Tibial nerve (tissue), 4 donors: ENCODE data around the gene LRRC41. TPM values are rescaled to one million over a fixed set of nuclear protein-coding genes. Genes with fewer than 3 reads are reported as not detected.

ENCODE experiments used
- DNase-seq, 2 donors: peaks; one replicate each; pipeline ENCODE4 v3.0.0-alpha.2; 2019; ENCODE audit warnings: low spot score in 2 of 2
- H3K27ac ChIP-seq, 4 donors: fragments of 200-600 bp; sonication (generic) in 3 of 4; one replicate each; pipeline ENCODE4 v1.5.1; 2017 to 2019; ENCODE audit warnings: mild to moderate bottlenecking in 1 of 4
- H3K27me3 ChIP-seq, 2 donors: fragments of 200-600 bp; sonication (generic) in 1 of 2; one replicate each; pipeline versions ENCODE4 v1.5.1 to v1.6.0; 2017 to 2019
- H3K36me3 ChIP-seq, 3 donors: fragments of 200-600 bp; sonication (generic); one replicate each; pipeline ENCODE4 v1.5.1; 2018 to 2019
- H3K4me1 ChIP-seq, 4 donors: fragments of 200-600 bp; sonication (generic) in 3 of 4; one replicate each; pipeline ENCODE4 v1.5.1; 2017 to 2019
- H3K4me3 ChIP-seq, 4 donors: fragments of 200-600 bp; sonication (generic) in 3 of 4; one replicate each; pipeline ENCODE4 v1.5.1; 2017 to 2019; ENCODE audit warnings: mild to moderate bottlenecking in 1 of 4, moderate library complexity in 1 of 4
- H3K9me3 ChIP-seq, 4 donors: fragments of 200-600 bp; sonication (generic) in 3 of 4; one replicate each; pipeline ENCODE4 v1.5.1; 2017 to 2019
- EP300 ChIP-seq, 2 donors: sonication (generic); formaldehyde crosslinking; IDR thresholded peaks; one replicate each; pipeline ENCODE4 v1.6.1; 2017; ENCODE audit warnings: antibody characterized with exemption in 2 of 2, mild to moderate bottlenecking in 1 of 2
- POLR2A ChIP-seq, 2 donors: fragments of 450-650 bp; IDR thresholded peaks; one replicate each; pipeline ENCODE4 v1.6.1; 2017; ENCODE audit warnings: antibody characterized with exemption in 2 of 2, mild to moderate bottlenecking in 2 of 2, moderate library complexity in 2 of 2
- WGBS, 2 donors: methylation state at CpG; one replicate each; pipeline ENCODE4 v1.1.5; 2018; 5-methylcytosine and 5-hydroxymethylcytosine counted together
- total RNA-seq, 4 donors: library from RNA; depleted of rRNA; stranded (reverse); fragments of >200 nt; gene quantifications; one replicate each; pipeline ENCODE4 v1.1.0, GENCODE V29; 2016
- TF ChIP-seq, protein P1 (sequence below), 5 experiments: fragments of 200-600 bp in 3 of 5; fragments of 450-650 bp in 2 of 5; sonication (generic) in 3 of 5; IDR thresholded peaks; one replicate each; pipeline ENCODE4 v1.5.1; 2016 to 2019; ENCODE audit warnings: antibody characterized with exemption in 5 of 5, mild to moderate bottlenecking in 3 of 5, moderate library complexity in 2 of 5

The LRRC41 gene
- total RNA-seq, 4 donors from 2014 or later = 80.4 to 83.9 (median 83.2) TPM

DNA sequence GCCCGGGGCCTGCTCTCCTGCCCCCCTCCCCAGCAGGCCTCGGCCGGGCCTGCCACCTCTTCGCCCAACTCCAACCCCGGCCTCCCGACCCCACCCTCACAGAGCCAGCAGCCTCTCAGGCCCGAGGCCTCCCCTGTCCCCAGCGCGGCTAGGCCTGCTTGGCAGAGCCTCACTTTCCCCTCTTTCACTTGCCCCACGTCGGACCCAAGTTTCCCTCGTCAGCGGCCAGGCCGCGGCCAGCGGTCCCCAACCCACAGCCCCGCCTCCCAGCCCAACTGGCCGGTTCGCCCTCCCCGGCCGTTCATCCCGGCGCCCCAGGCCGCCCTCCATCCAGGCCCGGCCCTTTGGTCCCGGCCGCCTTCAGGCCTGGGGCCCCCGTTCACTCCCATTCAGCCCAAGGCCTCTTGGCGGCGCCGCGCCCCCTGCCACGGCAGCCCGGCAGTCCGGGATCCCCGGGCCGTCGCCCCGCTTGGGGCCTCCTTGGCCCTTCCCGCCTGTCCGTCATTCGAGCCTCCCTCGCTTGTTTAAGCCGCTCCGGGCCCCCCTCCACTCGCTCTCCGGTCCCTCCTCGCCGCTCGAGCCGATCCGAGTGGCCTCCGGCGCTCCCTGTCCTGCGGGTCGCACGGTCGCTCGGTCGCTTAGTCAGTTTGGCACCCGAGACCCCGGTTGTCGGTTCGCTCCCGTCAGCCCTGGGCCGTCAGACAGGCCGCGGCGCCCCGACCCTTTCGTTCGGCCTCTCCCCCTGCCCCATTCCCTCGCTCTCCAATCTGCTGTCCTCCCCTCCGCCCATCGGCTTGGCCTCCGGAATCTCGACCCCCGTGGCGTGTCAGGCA is 1.4 kb downstream of the LRRC41 start:
- Histone ChIP-seq H3K27me3 (no peaks in the 10 kb centered on the region), H3K9me3 (no peaks in the 10 kb centered on the region), H3K4me1 (peaks cover 0 to 72% (median 32%) of the 10 kb centered on the region in 4 donors), H3K36me3 (peaks cover 2 to 9% (median 4%) of the 10 kb centered on the region in 3 donors), H3K27ac (peak overlapping the region; percentile 98 to 99 (median 98)), H3K4me3 (peak overlapping the region; percentile 77 to 98 (median 90))
- DNase-seq = peak in 1 of 2 donors; percentile 29
- 0 to 1% methylated on average over 48 to 74 of the region's 79 CpGs for WGBS, 2 donors
- peak in 1 of 2 donors; percentile 27 for TF ChIP-seq EP300 (IDR thresholded peaks at IDR 0.05)
- TF ChIP-seq, protein P1, sequence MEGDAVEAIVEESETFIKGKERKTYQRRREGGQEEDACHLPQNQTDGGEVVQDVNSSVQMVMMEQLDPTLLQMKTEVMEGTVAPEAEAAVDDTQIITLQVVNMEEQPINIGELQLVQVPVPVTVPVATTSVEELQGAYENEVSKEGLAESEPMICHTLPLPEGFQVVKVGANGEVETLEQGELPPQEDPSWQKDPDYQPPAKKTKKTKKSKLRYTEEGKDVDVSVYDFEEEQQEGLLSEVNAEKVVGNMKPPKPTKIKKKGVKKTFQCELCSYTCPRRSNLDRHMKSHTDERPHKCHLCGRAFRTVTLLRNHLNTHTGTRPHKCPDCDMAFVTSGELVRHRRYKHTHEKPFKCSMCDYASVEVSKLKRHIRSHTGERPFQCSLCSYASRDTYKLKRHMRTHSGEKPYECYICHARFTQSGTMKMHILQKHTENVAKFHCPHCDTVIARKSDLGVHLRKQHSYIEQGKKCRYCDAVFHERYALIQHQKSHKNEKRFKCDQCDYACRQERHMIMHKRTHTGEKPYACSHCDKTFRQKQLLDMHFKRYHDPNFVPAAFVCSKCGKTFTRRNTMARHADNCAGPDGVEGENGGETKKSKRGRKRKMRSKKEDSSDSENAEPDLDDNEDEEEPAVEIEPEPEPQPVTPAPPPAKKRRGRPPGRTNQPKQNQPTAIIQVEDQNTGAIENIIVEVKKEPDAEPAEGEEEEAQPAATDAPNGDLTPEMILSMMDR (IDR thresholded peaks at IDR 0.05) = peak in 2 of 5 experiments; percentile 15 to 25
- TF ChIP-seq POLR2A (IDR thresholded peaks at IDR 0.05) = peak in 1 of 2 donors; percentile 18

DNA sequence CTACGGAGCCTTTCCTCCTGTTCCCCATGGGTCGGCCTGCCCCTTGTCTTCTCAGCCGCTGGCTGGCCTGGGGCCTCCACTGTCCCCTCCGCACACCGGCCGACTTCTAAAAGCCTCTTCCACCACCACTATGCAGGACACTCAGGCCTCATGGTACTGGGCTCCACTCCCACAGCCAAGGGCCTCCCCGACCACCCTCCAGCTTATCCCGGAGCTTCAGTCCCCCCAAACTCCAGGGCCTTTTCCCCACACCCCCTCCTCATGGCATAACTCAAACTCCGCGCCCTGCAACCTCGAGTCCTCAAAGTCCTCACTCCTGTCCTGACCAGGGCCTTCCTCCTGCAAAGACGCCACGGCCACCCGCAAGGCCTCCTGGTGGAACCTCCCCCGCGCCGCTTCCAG is 2.0 kb downstream of the LRRC41 start:
- H3K27ac ChIP-seq = peak overlapping the region; percentile 98 to 99 (median 98)
- H3K4me3 ChIP-seq = peak overlapping the region; percentile 77 to 98 (median 90)
- H3K36me3 ChIP-seq = peaks cover 4 to 15% (median 5%) of the 10 kb centered on the region in 3 donors
- DNase-seq = no peak
- no peaks in the 10 kb centered on the region for H3K27me3 ChIP-seq
- WGBS, 2 donors = 2 to 11% methylated on average over 17 of the region's 17 CpGs
- TF ChIP-seq, protein P1 (IDR thresholded peaks at IDR 0.05) = no peak
- TF ChIP-seq POLR2A (IDR thresholded peaks at IDR 0.05) (no peak), EP300 (IDR thresholded peaks at IDR 0.05) (no peak)
- no peaks in the 10 kb centered on the region for H3K9me3 ChIP-seq
- peaks cover 0 to 66% (median 32%) of the 10 kb centered on the region in 4 donors for H3K4me1 ChIP-seq

DNA sequence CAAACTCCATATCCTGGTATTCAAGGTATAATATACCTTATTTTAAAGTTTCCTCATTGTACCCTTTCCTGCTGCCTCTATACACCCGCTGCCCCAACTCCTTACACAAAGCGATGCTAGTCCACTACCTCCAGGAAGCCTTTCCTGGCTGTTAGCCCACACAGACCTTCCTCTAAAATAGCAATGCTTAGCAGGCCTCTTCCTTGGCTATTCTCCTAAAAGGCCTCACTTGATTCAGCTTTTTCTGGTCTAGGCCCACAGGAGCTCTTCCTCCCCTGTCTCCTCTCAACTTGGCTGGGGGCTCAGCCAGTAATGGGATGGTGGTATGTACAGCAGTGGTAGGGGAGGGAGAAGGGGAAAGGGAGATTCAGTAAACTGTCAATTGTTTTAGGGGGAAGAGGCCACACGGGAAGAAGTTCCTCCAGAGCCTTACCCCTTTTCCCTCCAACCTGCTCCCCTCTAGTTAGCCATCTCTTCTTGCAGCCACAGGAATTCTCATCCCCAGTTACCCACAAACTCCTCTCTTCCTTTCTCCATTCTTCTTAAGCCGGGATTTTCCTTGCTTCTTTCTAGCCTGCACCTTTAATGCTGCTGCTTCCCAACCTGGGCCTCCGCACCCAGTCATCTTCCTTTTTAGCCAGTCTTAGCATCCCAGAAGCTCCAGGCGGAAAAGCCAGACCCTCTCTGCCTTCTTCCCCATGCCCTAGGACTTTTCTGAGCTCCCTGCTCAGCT is 2.6 kb downstream of the LRRC41 start:
- Histone ChIP-seq H3K9me3 (no peaks in the 10 kb centered on the region), H3K27ac (peak overlapping the region; percentile 98 to 99 (median 98)), H3K36me3 (peaks cover 4 to 21% (median 5%) of the 10 kb centered on the region in 3 donors), H3K4me1 (peaks cover 0 to 60% (median 32%) of the 10 kb centered on the region in 4 donors), H3K27me3 (no peaks in the 10 kb centered on the region), H3K4me3 (peak overlapping the region; percentile 77 to 98 (median 90))
- no peak for TF ChIP-seq POLR2A (IDR thresholded peaks at IDR 0.05)
- no peak for TF ChIP-seq EP300 (IDR thresholded peaks at IDR 0.05)
- TF ChIP-seq, protein P1 (IDR thresholded peaks at IDR 0.05) = no peak
- 24 to 28% methylated on average over 6 of the region's 6 CpGs for WGBS, 2 donors
- DNase-seq = no peak

DNA sequence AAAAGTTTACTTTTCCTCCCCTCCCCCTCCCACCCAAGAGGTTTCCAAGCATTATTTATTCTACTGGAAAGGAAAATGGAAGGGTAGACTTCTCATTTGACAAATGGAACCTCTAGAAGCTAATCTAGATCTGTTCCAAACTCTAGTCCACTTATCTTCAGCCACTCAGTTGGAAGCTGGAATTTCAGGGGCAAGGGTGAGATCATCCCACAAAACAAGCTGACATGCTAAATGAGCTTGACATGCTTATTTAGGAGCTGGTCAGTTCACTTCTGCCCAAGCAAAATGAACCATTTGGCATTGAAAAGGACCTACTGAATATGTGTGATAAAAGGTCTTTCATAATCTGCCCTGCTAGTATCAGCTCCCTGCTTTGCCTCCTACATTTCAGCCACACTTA is 5.0 kb downstream of the LRRC41 start:
- Histone ChIP-seq H3K4me3 (no peak overlapping the region), H3K27me3 (no peaks in the 10 kb centered on the region), H3K9me3 (no peaks in the 10 kb centered on the region), H3K27ac (no peak overlapping the region), H3K36me3 (peaks cover 4 to 46% (median 5%) of the 10 kb centered on the region in 3 donors), H3K4me1 (peaks cover 0 to 42% (median 22%) of the 10 kb centered on the region in 4 donors)
- no peak for TF ChIP-seq EP300 (IDR thresholded peaks at IDR 0.05)
- TF ChIP-seq POLR2A (IDR thresholded peaks at IDR 0.05) = no peak
- TF ChIP-seq, protein P1 (IDR thresholded peaks at IDR 0.05) = no peak
- DNase-seq = no peak
